ENCODE measurements around the gene TRAPPC11. TPM values are rescaled to one million over a fixed set of nuclear protein-coding genes. Genes with fewer than 3 reads are reported as not detected.

TRAPPC11 gene
- total RNA-seq, 4 donors from 2014 or later = 67.8 to 99.4 (median 83.9) TPM

GRCh38 chr4:183636923-183637322, 22.2 kb upstream of the TRAPPC11 start:
- no peak for DNase-seq (ENCODE audit: low spot score in 2 of 2)
- H3K4me3 ChIP-seq = peak overlapping the region in 1 of 4 donors; percentile 12
- no peaks in the 10 kb centered on the region for H3K27me3 ChIP-seq
- H3K36me3 ChIP-seq = peaks cover 0 to 4% (median 0%) of the 10 kb centered on the region in 3 donors
- H3K9me3 ChIP-seq = no peaks in the 10 kb centered on the region
- H3K4me1 ChIP-seq = peaks cover 0 to 13% (median 3%) of the 10 kb centered on the region in 4 donors
- H3K27ac ChIP-seq = peak overlapping the region in 3 of 4 donors; percentile 30 to 69 (median 32)
- TF ChIP-seq CTCF (IDR thresholded peaks at IDR 0.05) = no peak
- TF ChIP-seq POLR2A (IDR thresholded peaks at IDR 0.05) = no peak
- TF ChIP-seq EP300 (IDR thresholded peaks at IDR 0.05) = no peak
- 40 to 48% methylated on average over 5 of the region's 5 CpGs for WGBS, 2 donors

- no peak overlapping the region for H3K4me3 ChIP-seq
- 75 to 79% methylated on average over 3 of the region's 3 CpGs for WGBS, 2 donors
- H3K27ac ChIP-seq = peak overlapping the region in 2 of 4 donors; percentile 30 to 82
- peaks cover 0 to 6% (median 0%) of the 10 kb centered on the region in 3 donors for H3K36me3 ChIP-seq
- H3K4me1 ChIP-seq = peaks cover 0 to 13% (median 3%) of the 10 kb centered on the region in 4 donors
- H3K9me3 ChIP-seq = no peaks in the 10 kb centered on the region
- DNase-seq (ENCODE audit: low spot score in 2 of 2) = no peak
- no peaks in the 10 kb centered on the region for H3K27me3 ChIP-seq
- TF ChIP-seq EP300 (IDR thresholded peaks at IDR 0.05) (no peak), CTCF (IDR thresholded peaks at IDR 0.05) (no peak), POLR2A (IDR thresholded peaks at IDR 0.05) (no peak)
Observed at GRCh38 chr4:183637461-183637860, 21.6 kb upstream of the TRAPPC11 start.

GRCh38 chr4:183638436-183638835, 20.7 kb upstream of the TRAPPC11 start:
- TF ChIP-seq POLR2A (IDR thresholded peaks at IDR 0.05) (no peak), CTCF (IDR thresholded peaks at IDR 0.05) (no peak), EP300 (IDR thresholded peaks at IDR 0.05) (no peak)
- H3K9me3 ChIP-seq = no peaks in the 10 kb centered on the region
- no peak overlapping the region for H3K4me3 ChIP-seq
- H3K27ac ChIP-seq = peak overlapping the region in 3 of 4 donors; percentile 23 to 82 (median 74)
- 81 to 87% methylated on average over 5 of the region's 5 CpGs for WGBS, 2 donors
- H3K36me3 ChIP-seq = peaks cover 0 to 10% (median 0%) of the 10 kb centered on the region in 3 donors
- H3K4me1 ChIP-seq = peaks cover 0 to 13% (median 3%) of the 10 kb centered on the region in 4 donors
- no peak for DNase-seq (ENCODE audit: low spot score in 2 of 2)
- no peaks in the 10 kb centered on the region for H3K27me3 ChIP-seq

GRCh38 chr4:183639291-183639690, 19.8 kb upstream of the TRAPPC11 start:
- Histone ChIP-seq H3K27ac (peak overlapping the region in 2 of 4 donors; percentile 74 to 82), H3K9me3 (no peaks in the 10 kb centered on the region), H3K36me3 (peaks cover 0 to 19% (median 0%) of the 10 kb centered on the region in 3 donors), H3K27me3 (no peaks in the 10 kb centered on the region), H3K4me3 (no peak overlapping the region), H3K4me1 (peaks cover 0 to 13% (median 3%) of the 10 kb centered on the region in 4 donors)
- TF ChIP-seq EP300 (IDR thresholded peaks at IDR 0.05) (no peak), POLR2A (IDR thresholded peaks at IDR 0.05) (no peak), CTCF (IDR thresholded peaks at IDR 0.05) (no peak)
- 71 to 76% methylated on average over 3 of the region's 3 CpGs for whole genome bisulfite sequencing, 2 donors
- no peak for DNase-seq (ENCODE audit: low spot score in 2 of 2)

- H3K36me3 ChIP-seq = peaks cover 0 to 76% (median 0%) of the 10 kb centered on the region in 3 donors
- WGBS, 2 donors = 87 to 91% methylated on average over 7 of the region's 7 CpGs
- TF ChIP-seq CTCF (IDR thresholded peaks at IDR 0.05) (no peak), POLR2A (IDR thresholded peaks at IDR 0.05) (no peak), EP300 (IDR thresholded peaks at IDR 0.05) (no peak)
- DNase-seq (ENCODE audit: low spot score in 2 of 2) = no peak
- H3K4me1 ChIP-seq = no peaks in the 10 kb centered on the region
- no peaks in the 10 kb centered on the region for H3K27me3 ChIP-seq
- no peak overlapping the region for H3K27ac ChIP-seq
- H3K4me3 ChIP-seq = no peak overlapping the region
- H3K9me3 ChIP-seq = no peaks in the 10 kb centered on the region
Observed at GRCh38 chr4:183645326-183645725, 13.8 kb upstream of the TRAPPC11 start.
